Retinal pigment epithelial cell (primary cell): Measurements from ENCODE around the gene TRMT1.
A peak's percentile ranks its signal among the peaks of the same experiment; 100 is the strongest.
"Not testable (repeated sequence)": the region's sequence is repeated elsewhere in the genome, so short reads cannot be mapped to it uniquely, and the experiment has no call there.

ENCODE experiments used
- DNase-seq: peaks from one replicate; pipeline ENCODE4 v3.0.0-alpha.2; 2010; ENCODE audit warnings: low read depth
- H3K4me3 ChIP-seq: 2 replicates; pipeline ENCODE4 v1.5.1; 2011; ENCODE audit warnings: mild to moderate bottlenecking, low read length, control low read depth, moderate library complexity
- CTCF ChIP-seq: conservative IDR thresholded peaks from 2 replicates; pipeline ENCODE4 v1.5.1; 2011; ENCODE audit warnings: low read depth, low read length, control low read depth, inconsistent platforms

Gene TRMT1

DNA sequence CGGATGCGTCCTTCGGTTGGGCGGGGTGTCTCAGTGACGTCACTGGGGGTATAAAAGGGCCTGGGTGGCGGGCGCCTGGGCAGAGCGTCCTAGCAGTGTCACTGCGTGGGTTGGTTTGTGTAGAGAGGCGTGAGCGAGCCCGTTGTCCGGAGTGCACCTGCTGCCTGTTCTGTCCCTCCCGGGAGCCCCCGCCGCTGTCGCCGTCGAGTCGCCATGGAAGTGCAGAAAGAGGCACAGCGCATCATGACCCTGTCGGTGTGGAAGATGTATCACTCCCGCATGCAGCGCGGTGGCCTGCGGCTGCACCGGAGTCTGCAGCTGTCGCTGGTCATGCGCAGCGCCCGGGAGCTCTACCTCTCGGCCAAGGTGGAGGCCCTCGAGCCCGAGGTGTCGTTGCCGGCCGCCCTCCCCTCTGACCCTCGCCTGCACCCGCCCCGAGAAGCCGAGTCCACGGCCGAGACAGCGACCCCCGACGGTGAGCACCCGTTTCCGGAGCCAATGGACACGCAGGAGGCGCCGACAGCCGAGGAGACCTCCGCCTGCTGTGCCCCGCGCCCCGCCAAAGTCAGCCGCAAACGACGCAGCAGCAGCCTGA, 36.5 kb upstream of the TRMT1 start:
- peak; percentile 75 for DNase-seq
- peak; percentile 10 for TF ChIP-seq CTCF
- peak overlapping the region; percentile 99 for H3K4me3 ChIP-seq

GRCh38 chr19:13152356-13152973, 35.9 kb upstream of the TRMT1 start:
- DNase-seq, result no peak
- peak overlapping the region; percentile 99 for H3K4me3 ChIP-seq
- no peak for TF ChIP-seq CTCF

- DNase-seq, result peak; percentile 80
- TF ChIP-seq CTCF, result peak; percentile 7
- H3K4me3 ChIP-seq, result peak overlapping the region; percentile 99
Measured at GRCh38 chr19:13151605-13152355, 35.2 kb upstream of the TRMT1 start.

DNA sequence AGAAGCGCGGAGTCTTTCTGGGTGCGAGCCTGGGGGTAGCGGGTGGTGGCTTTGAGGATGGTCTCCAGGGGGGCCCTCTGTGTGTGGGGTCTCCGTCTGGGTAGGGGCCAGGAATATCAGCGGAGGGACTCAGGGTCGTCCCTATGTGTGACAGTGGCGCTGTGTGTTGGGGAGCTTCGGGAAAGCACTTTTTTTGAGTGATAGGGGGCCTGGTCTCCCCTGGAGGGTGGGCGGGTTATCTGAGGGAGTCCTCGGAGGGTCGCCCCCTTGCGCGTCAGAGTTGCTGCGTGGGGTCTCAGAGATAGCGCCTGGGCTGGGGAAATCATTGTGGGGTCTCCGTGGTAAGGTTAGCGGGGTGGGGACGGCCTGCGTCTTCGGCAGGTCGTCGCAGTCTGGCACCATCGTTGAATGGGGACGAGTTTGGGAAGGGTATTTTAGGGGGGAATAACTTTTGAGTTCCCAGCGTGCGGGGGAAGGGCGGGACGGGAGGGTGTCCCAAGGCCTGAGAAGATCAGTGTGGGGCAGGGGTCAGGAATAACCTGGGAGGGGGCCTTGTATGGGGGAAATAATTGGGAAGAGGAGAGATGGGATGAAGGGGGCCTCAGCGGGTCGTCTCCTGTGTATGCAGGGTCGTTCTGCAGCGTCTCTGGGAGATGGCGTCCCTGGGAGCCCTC, 34.5 kb upstream of the TRMT1 start:
- no peak for TF ChIP-seq CTCF
- DNase-seq, result no peak
- peak overlapping the region; percentile 80 for H3K4me3 ChIP-seq

- DNase-seq, result peak; percentile 71
- H3K4me3 ChIP-seq, result peak within 1 kb of the TSS; percentile 80
- peak; percentile 54 for TF ChIP-seq CTCF
Measured at GRCh38 chr19:13150187-13150930, 33.8 kb upstream of the TRMT1 start, which contains the start of the genes IER2 and STX10. IER2 (plus strand) TSS chr19:13150411; CDS start chr19:13153187, 2,776 bp downstream. STX10 (minus strand) TSS chr19:13150375; CDS start chr19:13150173, 202 bp downstream.

GRCh38 chr19:13149628-13150186, 33.2 kb upstream of the TRMT1 start:
- TF ChIP-seq CTCF, result no peak
- no peak for DNase-seq

GRCh38 chr19:13149173-13149627, 32.7 kb upstream of the TRMT1 start:
- H3K4me3 ChIP-seq, result peak overlapping the region; percentile 80
- not testable (repeated sequence) for DNase-seq

More at GRCh38 chr19:13149628-13150186, 33.2 kb upstream of the TRMT1 start:
- peak overlapping the region; percentile 80 for H3K4me3 ChIP-seq
